GM12892 (cell line): Measurements from ENCODE around the gene CMKLR1.

Experiments used
- DNase-seq: peaks from one replicate; pipeline ENCODE4 v3.0.0; 2011; ENCODE audit not compliant: insufficient read length
- FAIRE-seq: peaks from 2 replicates; lab custom pipeline; 2011; peaks lifted over from hg19 to GRCh38; lab: Jason Lieb, UNC
- POLR2A ChIP-seq: IDR thresholded peaks from 2 replicates; pipeline ENCODE4 v1.6.1; 2011; ENCODE audit warnings: low read depth, low read length, control low read depth
- POLR2AphosphoS5 ChIP-seq: IDR thresholded peaks from 2 replicates; pipeline ENCODE4 v1.6.1; 2011; ENCODE audit warnings: low read depth, low read length, control low read depth
- TAF1 ChIP-seq: IDR thresholded peaks from 2 replicates; pipeline ENCODE4 v1.6.1; 2011; ENCODE audit warnings: low read depth, mild to moderate bottlenecking, control low read depth, low read length, borderline replicate concordance

Gene CMKLR1

DNA sequence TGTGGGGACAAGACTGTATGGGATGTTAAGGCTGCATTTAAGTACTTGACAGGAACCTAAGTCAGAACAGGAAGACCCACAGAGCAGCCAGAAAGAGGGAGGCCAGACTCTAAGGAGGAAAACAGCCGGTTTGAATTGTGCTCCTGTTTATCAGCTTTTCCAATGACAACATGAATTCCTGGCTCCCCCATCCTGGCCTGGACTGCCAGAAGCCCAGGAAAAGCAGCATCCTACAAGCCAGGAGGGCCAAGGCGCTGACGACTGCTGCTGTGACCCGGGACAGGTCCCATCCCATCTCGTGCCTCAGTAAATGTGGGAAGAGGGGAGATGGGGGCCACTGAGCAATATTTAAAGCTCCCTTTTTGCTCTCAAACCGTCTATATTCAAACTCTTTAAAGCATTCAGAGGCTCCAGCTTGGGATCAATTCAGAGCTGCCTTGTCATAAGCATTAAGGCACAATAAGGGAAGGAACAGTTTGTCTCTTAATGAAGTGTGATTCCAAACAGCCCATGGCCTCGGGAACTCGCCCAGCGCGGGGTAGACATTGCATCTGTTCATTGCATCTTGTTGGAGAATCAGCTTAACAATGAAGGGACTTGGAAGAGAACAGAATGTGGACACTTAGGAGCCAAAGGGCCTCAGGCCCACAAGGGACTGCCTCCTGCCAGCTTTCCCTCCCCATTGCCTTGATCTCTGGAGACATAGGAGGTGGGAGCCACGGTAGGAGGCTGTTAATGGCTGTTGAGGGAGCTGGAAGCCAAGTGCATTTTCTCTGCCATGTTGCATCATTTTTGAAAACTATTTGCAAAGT is 49.6 kb downstream of the CMKLR1 start:
- FAIRE-seq, result no peak
- DNase-seq, result no peak
- no peak for TF ChIP-seq POLR2A
- TF ChIP-seq TAF1, result no peak
- TF ChIP-seq POLR2AphosphoS5, result no peak

DNA sequence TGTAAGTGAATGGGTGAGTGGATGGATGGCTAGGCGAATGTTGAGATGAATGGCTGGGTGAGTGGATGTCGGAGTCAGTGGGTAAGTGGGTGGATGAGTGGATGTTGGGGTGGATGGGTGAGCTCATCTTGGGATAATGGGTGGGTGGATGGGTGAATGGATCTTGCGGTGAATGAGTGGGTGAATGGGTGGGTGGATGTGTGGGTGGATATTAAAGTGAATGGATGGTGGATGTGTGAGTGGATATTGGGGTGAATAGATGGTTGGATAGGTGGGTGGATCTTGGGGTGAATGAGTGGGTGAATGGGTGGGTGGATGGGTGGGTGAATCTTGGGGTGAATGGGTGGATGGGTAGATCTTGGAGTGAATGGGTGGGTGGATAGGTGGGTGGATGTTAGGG is 51.9 kb downstream of the CMKLR1 start:
- DNase-seq, result no peak
- TF ChIP-seq POLR2A, result no peak
- TF ChIP-seq POLR2AphosphoS5, result no peak
- no peak for TF ChIP-seq TAF1
- no peak for FAIRE-seq

DNA sequence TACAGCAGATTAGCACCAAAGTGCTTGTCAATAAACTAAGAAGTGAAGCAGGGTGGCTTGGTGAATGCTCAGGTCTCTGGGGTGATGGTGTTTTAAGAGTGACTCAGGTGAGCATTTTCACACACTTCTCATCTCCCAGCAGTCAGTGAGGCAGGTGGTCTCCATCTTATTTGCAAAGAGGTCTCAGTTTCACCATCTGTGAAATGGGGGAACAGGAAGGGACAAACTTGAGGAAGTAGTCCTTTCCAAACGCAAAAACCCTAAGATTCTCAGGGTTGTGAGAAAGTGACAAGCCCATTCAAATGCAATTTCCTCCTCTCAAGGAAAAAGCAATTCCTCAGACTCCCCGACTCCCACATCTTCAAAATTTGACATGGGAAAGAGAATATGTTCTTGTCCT is 54.1 kb downstream of the CMKLR1 start:
- FAIRE-seq (no peak), DNase-seq (no peak)
- TF ChIP-seq POLR2AphosphoS5 (no peak), POLR2A (no peak), TAF1 (no peak)

DNA sequence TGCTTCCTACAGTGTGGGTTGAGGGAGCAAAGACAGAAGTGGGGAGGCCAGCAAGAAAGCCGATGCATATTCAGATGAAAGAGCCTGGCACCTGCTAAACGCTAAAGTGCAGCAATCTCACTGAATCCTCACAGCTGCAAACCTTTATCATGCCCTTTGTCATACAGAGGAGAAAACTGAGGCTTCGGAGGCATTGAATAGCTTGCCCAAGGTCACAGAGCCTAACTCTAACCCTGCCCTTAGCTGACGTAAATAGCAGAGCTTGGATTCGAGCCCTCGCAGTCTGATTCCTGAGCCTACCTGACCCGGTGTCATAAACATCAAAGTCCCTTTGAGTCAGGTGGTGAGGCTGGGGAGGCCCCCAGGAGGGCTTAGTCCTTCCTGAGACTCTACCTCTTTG is 54.9 kb downstream of the CMKLR1 start:
- FAIRE-seq, result no peak
- no peak for DNase-seq
- no peak for TF ChIP-seq POLR2A

DNA sequence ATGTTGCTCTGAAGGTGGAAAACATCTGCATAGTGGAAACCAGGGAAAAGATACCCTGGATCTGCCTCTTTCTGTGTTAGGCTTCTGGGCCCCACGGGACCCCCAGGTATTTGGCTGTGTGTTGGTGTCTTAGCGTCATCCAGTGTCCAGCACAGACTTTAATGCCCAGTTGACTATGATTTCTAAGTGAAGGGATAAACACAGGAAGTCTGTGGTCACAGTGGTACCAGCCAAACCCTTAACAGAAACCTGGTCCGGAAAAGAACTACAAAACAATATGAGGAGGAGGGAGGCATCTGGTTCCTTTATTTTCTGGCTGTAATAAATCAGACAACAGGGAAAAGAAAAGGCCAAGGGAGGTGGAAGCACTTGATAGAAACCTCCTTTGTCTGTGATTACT is 56.4 kb downstream of the CMKLR1 start:
- FAIRE-seq (no peak), DNase-seq (no peak)
- TF ChIP-seq TAF1, result no peak
- no peak for TF ChIP-seq POLR2A
- TF ChIP-seq POLR2AphosphoS5, result no peak

DNA sequence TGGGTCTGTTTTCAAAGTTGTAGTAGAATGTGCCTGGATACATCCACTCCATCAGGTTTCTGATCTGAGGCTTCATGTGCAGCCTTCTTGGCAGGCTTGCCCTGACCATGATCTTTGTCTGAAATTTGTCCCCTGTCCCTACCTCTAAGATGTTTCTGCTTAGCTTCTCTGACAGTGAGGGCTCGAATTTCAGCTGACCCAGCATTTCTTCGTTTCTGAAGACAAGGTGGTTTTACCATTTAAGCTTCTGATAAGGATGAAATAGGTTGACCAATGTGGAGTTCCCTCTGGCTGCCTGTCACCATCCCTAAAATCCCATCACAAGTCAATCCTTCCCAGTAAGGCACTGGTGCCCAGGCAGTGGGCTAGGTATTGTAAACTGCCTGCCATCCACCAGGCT is 57.0 kb downstream of the CMKLR1 start:
- DNase-seq (no peak), FAIRE-seq (no peak)
- TF ChIP-seq POLR2A (no peak), TAF1 (no peak), POLR2AphosphoS5 (no peak)

DNA sequence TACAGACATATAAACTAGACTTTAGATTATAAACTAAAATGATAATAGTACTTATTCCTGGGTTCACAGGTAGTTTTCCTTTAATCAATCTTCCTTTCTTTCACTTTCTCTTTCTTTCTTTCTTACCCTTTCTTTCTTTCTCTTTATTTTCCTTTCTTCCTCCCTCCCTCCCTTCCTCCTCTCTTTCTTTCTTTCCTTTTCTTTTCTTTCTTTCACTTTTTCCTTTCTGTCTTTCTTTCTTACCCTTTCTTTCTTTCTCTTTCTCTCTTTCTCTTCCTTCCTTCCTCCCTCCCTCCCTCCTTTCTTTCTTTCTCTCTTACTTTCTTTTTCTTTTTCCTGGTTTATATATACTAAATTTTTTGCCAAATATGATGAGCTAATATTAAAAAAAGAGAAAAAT is 61.5 kb downstream of the CMKLR1 start:
- DNase-seq (no peak), FAIRE-seq (no peak)
- TF ChIP-seq POLR2A, result no peak
- TF ChIP-seq TAF1, result no peak
- TF ChIP-seq POLR2AphosphoS5, result no peak

DNA sequence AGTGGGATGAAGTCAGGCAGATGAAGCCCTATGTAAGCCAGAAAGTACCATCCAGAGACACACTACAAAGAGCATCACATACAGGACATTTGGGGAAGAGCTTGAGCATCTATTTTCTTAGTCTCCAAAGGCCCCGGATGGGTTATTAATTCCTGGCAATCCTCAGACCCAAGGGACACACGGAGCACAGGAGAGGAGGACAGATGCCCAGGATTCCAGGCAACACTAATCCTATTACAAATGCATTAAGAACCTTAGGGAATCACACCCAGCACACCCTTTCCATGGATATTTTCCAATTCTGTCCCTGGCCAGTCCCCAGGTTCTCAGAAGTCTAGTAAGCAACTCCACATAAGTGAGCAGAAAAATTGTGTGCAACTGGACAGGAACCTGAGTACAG is 65.9 kb downstream of the CMKLR1 start:
- no peak for TF ChIP-seq TAF1
- TF ChIP-seq POLR2AphosphoS5, result no peak
- TF ChIP-seq POLR2A, result no peak
- FAIRE-seq (no peak), DNase-seq (no peak)

DNA sequence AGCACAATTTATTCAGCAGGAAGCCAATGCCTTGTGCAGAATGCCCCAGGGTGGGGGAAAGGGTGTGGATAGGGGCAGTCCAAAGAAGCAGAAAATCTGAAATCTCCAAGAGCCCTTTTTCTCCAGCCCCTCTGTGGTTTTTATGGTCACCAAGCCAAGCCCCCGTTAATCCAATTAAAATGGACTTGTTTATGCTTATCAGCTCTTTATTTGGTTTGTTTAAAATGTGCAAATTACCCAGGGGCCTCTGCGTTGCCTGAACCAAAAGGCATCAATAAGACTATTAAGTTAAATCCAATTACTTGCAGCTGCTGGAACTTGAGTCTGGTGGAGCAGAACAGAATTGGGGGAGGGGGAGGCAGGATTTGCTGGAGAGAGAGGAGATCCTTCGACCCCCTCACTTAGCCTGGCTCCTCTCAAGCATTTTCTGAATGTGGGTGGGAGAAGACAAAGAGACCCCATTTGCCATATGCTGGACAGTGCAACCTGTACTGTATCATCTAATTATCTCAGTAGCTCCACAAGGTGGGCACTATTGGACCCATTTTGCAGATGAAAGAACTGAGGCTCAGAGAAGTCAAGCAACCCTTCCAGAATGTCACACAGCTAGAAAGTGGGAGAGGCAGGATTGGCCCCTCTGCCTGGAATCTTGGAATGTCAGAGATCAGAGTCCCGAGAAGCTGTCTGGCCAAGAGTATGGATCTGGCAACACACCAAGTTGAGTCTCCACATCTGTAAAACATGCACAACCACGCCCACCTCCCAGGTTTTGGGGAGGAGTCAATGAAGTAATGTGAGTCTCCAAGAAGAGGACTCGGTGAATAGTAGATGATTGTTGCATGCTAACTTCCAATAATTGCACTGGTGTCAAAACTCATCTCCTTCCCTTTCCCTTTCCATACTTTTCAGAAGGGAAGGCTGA is 66.9 kb downstream of the CMKLR1 start:
- TF ChIP-seq TAF1, result no peak
- no peak for TF ChIP-seq POLR2AphosphoS5
- no peak for TF ChIP-seq POLR2A
- no peak for DNase-seq
- no peak for FAIRE-seq

DNA sequence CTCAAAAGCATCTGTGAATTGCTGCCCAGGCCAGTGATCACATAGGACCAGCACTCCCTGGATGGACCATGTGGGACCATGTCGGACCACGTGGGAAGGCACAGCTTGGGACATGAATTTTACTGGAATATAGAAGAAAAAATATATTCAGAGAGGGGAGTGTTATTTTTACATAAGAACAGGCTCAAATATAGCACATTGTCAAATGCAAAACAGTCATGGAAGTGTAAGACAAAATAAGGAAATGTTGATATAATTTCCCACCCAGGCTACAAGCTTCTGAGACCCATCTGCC is 68.3 kb downstream of the CMKLR1 start:
- TF ChIP-seq POLR2A (no peak), POLR2AphosphoS5 (no peak), TAF1 (no peak)
- no peak for FAIRE-seq

DNA sequence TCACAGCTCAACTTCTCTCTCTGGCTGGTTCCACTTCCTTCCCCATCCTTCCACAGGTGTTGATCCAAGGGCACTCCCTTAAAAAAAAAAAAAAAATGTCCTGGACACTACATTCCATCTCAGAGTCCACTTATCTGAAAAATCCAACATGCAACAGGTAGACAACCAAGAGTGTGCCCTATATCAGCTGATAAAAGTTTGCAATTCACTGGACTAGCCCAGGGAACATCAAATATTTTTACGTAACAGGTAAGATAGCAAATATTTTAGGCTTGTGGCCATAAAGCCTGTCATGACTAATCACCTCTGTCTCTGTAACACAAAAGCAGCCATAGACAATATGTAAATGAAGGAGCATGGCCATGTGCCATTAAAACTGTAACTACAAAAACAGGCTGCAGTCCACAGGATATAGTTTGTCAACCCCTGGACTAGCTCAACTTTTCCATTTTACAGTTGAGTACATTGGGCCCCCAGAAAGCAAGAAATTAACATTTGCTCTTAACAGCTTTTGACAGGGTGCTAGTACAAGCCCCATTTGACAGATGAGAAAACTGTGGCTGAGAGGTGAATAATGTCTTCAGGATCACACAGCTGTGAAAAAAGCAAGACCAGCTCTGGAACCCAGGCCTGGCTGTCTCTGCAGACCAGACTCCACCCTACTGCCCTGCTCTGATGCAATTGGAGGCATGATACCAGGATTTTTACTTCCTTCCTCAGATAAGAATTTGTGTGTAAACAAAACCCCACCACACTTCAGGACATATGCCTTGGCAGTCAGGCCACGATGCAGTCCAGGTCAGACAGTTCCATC is 68.9 kb downstream of the CMKLR1 start:
- TF ChIP-seq TAF1 (no peak), POLR2AphosphoS5 (no peak), POLR2A (no peak)
- no peak for FAIRE-seq
- no peak for DNase-seq

More for the DNA sequence above, 68.3 kb downstream of the CMKLR1 start:
- DNase-seq, result no peak

DNA sequence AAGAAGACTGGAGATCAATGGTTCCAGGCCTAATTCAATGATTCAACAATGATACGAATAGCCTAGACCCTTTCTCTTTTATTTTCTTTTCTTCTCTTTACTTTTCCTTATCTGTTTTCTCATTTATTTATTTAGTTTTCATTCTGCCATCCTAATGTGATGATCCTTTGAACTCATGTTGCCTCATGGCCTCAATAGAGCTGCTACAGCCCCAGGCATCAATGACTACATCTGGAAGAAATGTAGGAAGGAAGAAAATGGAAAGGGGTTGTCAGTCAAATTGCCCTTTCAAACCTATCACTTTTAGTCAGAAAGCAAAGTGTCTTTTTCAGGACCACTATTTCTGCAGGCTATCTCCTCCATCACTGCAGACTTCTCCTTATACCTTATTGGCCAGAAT is 69.9 kb downstream of the CMKLR1 start:
- FAIRE-seq (no peak), DNase-seq (no peak)
- TF ChIP-seq POLR2A (no peak), POLR2AphosphoS5 (no peak), TAF1 (no peak)
